SK-N-SH treated with all-trans-retinoic acid at 6 μM for 48 hours (cell line): ENCODE measurements around the gene GP1BB.
A peak's percentile ranks its signal among the peaks of the same experiment; 100 is the strongest.

Experiments
- ATAC-seq: fragments of 200-7000 bp; cut with Tn5 transposase; 3 replicates; pipeline ENCODE4 v1.9.1; 2020; ENCODE audit warnings: mild to moderate bottlenecking, moderate library complexity
- CSDC2 ChIP-seq: fragments of 250-450 bp; sonication (Bioruptor Pico); IDR thresholded peaks from 2 replicates; pipeline ENCODE4 v1.5.0; 2020; ENCODE audit warnings: mild to moderate bottlenecking, moderate library complexity
- ESRRG ChIP-seq: fragments of 250-450 bp; sonication (Bioruptor Pico); IDR thresholded peaks from 2 replicates; pipeline ENCODE4 v1.6.1; 2021; ENCODE audit warnings: mild to moderate bottlenecking
- GLIS3 ChIP-seq: fragments of 250-450 bp; sonication (Bioruptor Pico); IDR thresholded peaks from 2 replicates; pipeline ENCODE4 v1.5.0; 2020; ENCODE audit warnings: mild to moderate bottlenecking, moderate library complexity
- ISL1 ChIP-seq: fragments of 250-450 bp; sonication (Bioruptor Pico); IDR thresholded peaks from 2 replicates; pipeline ENCODE4 v2.1.2; 2022; ENCODE audit warnings: mild to moderate bottlenecking, moderate library complexity
- OSR1 ChIP-seq: fragments of 250-450 bp; sonication (Bioruptor Pico); IDR thresholded peaks from 2 replicates; pipeline ENCODE4 v1.8.0; 2022; ENCODE audit warnings: moderate library complexity, mild to moderate bottlenecking, inconsistent platforms
- RARB ChIP-seq: fragments of 250-450 bp; sonication (Bioruptor Pico); IDR thresholded peaks from 2 replicates; pipeline ENCODE4 v1.8.0; 2021; ENCODE audit warnings: mild to moderate bottlenecking, moderate library complexity
- SNAI2 ChIP-seq: fragments of 250-450 bp; sonication (Bioruptor Pico); IDR thresholded peaks from 2 replicates; pipeline ENCODE4 v1.5.0; 2020; ENCODE audit warnings: mild to moderate bottlenecking, moderate library complexity
- TCF4 ChIP-seq: fragments of 250-450 bp; sonication (Bioruptor Pico); IDR thresholded peaks from 2 replicates; pipeline ENCODE4 v1.8.0; 2021; ENCODE audit warnings: mild to moderate bottlenecking, moderate library complexity, borderline replicate concordance
- TOX ChIP-seq: fragments of 250-450 bp; sonication (Bioruptor Pico); IDR thresholded peaks from 2 replicates; pipeline ENCODE4 v1.8.0; 2021; ENCODE audit warnings: mild to moderate bottlenecking, moderate library complexity, borderline replicate concordance
- ZC3H10 ChIP-seq: fragments of 250-450 bp; sonication (Bioruptor Pico); IDR thresholded peaks from 2 replicates; pipeline ENCODE4 v1.5.1; 2021; ENCODE audit warnings: mild to moderate bottlenecking, moderate library complexity
- ZNF565 ChIP-seq: fragments of 450-650 bp; formaldehyde crosslinking; conservative IDR thresholded peaks from 2 replicates; pipeline ENCODE4 v1.5.0; 2020; ENCODE audit warnings: low read depth, mild to moderate bottlenecking, moderate library complexity
- ZNF70 ChIP-seq: fragments of 450-650 bp; formaldehyde crosslinking; IDR thresholded peaks from 2 replicates; pipeline ENCODE4 v1.5.0; 2020; ENCODE audit warnings: mild to moderate bottlenecking, moderate library complexity
- TF ChIP-seq, protein P1 (sequence below): fragments of 250-450 bp; sonication (Bioruptor Pico); IDR thresholded peaks from 2 replicates; pipeline ENCODE4 v1.5.1; 2021; ENCODE audit warnings: mild to moderate bottlenecking, moderate library complexity
- TF ChIP-seq, protein P2 (sequence below): fragments of 250-450 bp; sonication (Bioruptor Pico); IDR thresholded peaks from 2 replicates; pipeline ENCODE4 v1.5.0; 2020; ENCODE audit warnings: mild to moderate bottlenecking, moderate library complexity
- TF ChIP-seq, protein P3 (sequence below): fragments of 250-450 bp; sonication (Bioruptor Pico); IDR thresholded peaks from 2 replicates; pipeline ENCODE4 v1.8.0; 2021; ENCODE audit warnings: low read depth, mild to moderate bottlenecking, moderate library complexity, borderline replicate concordance
- TF ChIP-seq, protein P4 (sequence below): fragments of 250-450 bp; sonication (Bioruptor Pico); IDR thresholded peaks from 2 replicates; pipeline ENCODE4 v1.8.0; 2020; ENCODE audit warnings: mild to moderate bottlenecking, moderate library complexity, borderline replicate concordance
- TF ChIP-seq, protein P5 (sequence below): fragments of 250-450 bp; sonication (Bioruptor Pico); IDR thresholded peaks from 2 replicates; pipeline ENCODE4 v1.5.1; 2020; ENCODE audit warnings: low read depth, mild to moderate bottlenecking, moderate library complexity

Gene GP1BB

DNA sequence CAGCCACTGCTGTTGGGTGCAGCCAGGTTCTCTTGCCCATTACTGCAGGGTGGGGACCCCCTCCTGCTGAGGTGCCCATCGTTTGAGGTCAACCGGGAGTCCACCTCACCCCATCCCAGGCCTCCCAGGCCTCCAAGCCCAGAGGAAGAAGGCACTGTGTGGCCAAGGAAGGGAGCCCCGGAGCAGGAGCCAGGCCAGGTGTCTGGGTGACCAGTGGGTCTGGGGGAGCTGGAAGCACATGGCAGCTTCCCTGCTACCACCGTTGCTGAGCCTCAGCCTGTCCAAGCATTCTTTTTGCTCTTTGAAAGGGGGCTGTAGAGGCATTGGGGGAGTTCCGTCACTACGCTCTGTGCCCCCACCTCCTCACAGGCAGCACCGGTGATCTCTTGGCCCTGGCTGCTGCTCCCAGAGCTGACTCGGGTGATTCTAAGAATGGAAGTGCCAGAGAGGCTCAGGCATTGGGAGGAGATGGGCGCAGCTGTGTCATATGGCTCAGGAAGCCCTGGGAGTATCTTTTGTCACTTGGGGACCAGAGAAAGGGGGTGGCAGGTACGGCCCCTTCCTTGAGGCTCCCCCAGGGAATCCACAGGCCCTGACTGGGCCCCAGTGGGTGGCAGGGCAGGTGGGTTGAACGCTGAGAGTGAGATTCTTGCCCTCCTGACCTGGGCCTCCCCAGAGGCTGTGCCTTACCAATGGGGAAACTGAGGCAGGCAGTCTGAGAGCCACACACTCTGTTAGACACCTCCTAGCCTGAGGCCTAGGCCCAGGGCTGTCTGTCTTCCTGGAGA, 7.1 kb upstream of the GP1BB start:
- TF ChIP-seq, protein P1, sequence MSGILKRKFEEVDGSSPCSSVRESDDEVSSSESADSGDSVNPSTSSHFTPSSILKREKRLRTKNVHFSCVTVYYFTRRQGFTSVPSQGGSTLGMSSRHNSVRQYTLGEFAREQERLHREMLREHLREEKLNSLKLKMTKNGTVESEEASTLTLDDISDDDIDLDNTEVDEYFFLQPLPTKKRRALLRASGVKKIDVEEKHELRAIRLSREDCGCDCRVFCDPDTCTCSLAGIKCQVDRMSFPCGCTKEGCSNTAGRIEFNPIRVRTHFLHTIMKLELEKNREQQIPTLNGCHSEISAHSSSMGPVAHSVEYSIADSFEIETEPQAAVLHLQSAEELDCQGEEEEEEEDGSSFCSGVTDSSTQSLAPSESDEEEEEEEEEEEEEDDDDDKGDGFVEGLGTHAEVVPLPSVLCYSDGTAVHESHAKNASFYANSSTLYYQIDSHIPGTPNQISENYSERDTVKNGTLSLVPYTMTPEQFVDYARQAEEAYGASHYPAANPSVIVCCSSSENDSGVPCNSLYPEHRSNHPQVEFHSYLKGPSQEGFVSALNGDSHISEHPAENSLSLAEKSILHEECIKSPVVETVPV (CRISPR knock-in tag): no peak
- no peak for TF ChIP-seq GLIS3 (CRISPR knock-in tag)
- TF ChIP-seq, protein P2, sequence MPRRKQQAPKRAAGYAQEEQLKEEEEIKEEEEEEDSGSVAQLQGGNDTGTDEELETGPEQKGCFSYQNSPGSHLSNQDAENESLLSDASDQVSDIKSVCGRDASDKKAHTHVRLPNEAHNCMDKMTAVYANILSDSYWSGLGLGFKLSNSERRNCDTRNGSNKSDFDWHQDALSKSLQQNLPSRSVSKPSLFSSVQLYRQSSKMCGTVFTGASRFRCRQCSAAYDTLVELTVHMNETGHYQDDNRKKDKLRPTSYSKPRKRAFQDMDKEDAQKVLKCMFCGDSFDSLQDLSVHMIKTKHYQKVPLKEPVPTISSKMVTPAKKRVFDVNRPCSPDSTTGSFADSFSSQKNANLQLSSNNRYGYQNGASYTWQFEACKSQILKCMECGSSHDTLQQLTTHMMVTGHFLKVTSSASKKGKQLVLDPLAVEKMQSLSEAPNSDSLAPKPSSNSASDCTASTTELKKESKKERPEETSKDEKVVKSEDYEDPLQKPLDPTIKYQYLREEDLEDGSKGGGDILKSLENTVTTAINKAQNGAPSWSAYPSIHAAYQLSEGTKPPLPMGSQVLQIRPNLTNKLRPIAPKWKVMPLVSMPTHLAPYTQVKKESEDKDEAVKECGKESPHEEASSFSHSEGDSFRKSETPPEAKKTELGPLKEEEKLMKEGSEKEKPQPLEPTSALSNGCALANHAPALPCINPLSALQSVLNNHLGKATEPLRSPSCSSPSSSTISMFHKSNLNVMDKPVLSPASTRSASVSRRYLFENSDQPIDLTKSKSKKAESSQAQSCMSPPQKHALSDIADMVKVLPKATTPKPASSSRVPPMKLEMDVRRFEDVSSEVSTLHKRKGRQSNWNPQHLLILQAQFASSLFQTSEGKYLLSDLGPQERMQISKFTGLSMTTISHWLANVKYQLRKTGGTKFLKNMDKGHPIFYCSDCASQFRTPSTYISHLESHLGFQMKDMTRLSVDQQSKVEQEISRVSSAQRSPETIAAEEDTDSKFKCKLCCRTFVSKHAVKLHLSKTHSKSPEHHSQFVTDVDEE: no peak
- no peak for TF ChIP-seq ESRRG
- no peak for TF ChIP-seq OSR1 (CRISPR knock-in tag)
- no peak for TF ChIP-seq TCF4 (CRISPR knock-in tag)
- TF ChIP-seq, protein P3, sequence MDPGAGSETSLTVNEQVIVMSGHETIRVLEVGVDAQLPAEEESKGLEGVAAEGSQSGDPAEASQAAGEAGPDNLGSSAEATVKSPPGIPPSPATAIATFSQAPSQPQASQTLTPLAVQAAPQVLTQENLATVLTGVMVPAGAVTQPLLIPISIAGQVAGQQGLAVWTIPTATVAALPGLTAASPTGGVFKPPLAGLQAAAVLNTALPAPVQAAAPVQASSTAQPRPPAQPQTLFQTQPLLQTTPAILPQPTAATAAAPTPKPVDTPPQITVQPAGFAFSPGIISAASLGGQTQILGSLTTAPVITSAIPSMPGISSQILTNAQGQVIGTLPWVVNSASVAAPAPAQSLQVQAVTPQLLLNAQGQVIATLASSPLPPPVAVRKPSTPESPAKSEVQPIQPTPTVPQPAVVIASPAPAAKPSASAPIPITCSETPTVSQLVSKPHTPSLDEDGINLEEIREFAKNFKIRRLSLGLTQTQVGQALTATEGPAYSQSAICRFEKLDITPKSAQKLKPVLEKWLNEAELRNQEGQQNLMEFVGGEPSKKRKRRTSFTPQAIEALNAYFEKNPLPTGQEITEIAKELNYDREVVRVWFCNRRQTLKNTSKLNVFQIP: no peak
- TF ChIP-seq CSDC2 (CRISPR knock-in tag): no peak
- no peak for ATAC-seq

DNA sequence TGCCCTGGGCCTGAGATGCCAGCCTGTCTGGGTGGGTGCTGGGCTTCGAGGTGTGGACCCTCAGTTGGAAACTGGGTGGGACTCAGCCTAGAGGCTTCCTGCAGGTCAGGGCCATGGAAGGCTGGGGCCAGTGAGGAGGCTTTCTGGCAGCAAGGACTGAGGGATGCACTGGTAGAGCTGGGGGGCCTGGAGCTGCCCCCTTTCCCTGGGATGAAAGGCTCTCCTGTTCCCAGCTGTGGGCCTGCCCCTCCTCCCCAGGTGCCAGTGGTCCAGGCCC, 6.6 kb upstream of the GP1BB start:
- no peak for TF ChIP-seq ISL1 (CRISPR knock-in tag)
- no peak for TF ChIP-seq OSR1 (CRISPR knock-in tag)
- no peak for TF ChIP-seq RARB (CRISPR knock-in tag)
- TF ChIP-seq SNAI2 (CRISPR knock-in tag): no peak
- TF ChIP-seq, protein P1 (CRISPR knock-in tag): no peak
- TF ChIP-seq ZC3H10 (CRISPR knock-in tag): no peak
- TF ChIP-seq, protein P4, sequence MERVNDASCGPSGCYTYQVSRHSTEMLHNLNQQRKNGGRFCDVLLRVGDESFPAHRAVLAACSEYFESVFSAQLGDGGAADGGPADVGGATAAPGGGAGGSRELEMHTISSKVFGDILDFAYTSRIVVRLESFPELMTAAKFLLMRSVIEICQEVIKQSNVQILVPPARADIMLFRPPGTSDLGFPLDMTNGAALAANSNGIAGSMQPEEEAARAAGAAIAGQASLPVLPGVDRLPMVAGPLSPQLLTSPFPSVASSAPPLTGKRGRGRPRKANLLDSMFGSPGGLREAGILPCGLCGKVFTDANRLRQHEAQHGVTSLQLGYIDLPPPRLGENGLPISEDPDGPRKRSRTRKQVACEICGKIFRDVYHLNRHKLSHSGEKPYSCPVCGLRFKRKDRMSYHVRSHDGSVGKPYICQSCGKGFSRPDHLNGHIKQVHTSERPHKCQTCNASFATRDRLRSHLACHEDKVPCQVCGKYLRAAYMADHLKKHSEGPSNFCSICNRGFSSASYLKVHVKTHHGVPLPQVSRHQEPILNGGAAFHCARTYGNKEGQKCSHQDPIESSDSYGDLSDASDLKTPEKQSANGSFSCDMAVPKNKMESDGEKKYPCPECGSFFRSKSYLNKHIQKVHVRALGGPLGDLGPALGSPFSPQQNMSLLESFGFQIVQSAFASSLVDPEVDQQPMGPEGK: no peak
- no peak for ATAC-seq

DNA sequence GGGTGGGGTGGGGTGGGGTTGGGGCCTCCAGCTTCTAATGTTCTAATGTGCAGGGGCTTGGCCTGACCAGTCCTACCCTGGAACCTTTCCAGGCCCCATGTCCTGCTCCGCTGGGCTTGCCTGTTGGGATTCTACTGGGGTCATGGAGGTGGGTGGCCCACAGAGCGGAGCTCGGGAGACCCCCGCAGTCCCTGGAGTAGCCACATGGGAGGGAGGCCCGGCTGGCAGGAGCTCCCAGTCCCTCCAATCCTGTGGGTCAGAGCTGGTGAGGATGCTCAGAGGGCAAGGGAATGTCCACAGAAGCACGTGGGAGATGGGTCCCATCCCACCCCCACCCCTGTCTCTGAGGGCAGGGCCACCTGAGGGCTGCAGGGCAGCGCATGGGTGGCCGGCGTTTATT, 6.2 kb upstream of the GP1BB start:
- ATAC-seq: peak; percentile 6; the same call in 2 of the 3 replicates
- TF ChIP-seq, protein P5, sequence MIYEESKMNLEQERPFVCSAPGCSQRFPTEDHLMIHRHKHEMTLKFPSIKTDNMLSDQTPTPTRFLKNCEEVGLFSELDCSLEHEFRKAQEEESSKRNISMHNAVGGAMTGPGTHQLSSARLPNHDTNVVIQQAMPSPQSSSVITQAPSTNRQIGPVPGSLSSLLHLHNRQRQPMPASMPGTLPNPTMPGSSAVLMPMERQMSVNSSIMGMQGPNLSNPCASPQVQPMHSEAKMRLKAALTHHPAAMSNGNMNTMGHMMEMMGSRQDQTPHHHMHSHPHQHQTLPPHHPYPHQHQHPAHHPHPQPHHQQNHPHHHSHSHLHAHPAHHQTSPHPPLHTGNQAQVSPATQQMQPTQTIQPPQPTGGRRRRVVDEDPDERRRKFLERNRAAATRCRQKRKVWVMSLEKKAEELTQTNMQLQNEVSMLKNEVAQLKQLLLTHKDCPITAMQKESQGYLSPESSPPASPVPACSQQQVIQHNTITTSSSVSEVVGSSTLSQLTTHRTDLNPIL: no peak
- TF ChIP-seq ZNF70 (CRISPR knock-in tag) (no peak), ESRRG (no peak), ZNF565 (CRISPR knock-in tag) (no peak), TOX (CRISPR knock-in tag) (no peak), TCF4 (CRISPR knock-in tag) (no peak), OSR1 (CRISPR knock-in tag) (no peak)
- TF ChIP-seq, protein P4: no peak
- TF ChIP-seq, protein P3: no peak
- TF ChIP-seq, protein P2: no peak
